Measurements from ENCODE around the gene CHRNG. TPM values are rescaled to one million over a fixed set of nuclear protein-coding genes. Genes with fewer than 3 reads are reported as not detected.

CHRNG gene
- total and polyA plus RNA-seq, 2 experiments from 2014 or later, result not detected

DNA sequence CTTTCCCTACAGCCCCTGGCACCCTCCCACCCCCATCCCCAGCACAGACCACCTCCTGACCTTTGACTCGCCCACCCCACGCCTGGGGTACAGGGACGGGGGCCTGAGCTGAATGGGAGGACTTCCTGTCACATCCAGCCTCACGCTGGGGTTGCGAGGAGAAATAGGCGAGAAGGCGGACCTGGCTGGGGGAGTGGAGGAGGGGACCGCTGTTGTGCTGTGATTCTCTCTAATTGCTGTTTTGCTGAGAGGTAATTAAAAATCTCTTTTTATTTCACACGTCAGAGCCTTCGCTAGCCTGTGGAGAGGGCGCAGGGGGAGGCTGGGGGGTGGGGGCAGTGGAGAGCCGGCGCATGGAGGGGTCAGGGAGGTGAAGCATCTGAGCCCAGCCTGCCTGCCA lies 42.1 kb upstream of the CHRNG start:
- Histone ChIP-seq H3K27ac (ENCODE audit: low read depth) (no peak overlapping the region), H3K4me2 (no peak overlapping the region), H3K4me3 (no peak overlapping the region), H4K20me1 (replicated peaks; ENCODE audit: insufficient read depth) (no peaks in the 10 kb centered on the region), H3K27me3 (ENCODE audit: insufficient read depth) (peaks cover 6% of the 10 kb centered on the region; the same call in 1 of the 2 replicates), H3F3A (replicated peaks; ENCODE audit: low read depth) (no peaks in the 10 kb centered on the region), H3K9me2 (ENCODE audit: insufficient read depth) (no peaks in the 10 kb centered on the region), H3K4me1 (ENCODE audit: insufficient read depth) (peaks cover 10% of the 10 kb centered on the region; the same call in 1 of the 2 replicates), H3K36me3 (ENCODE audit: insufficient read depth) (no peaks in the 10 kb centered on the region), H3K79me2 (replicated peaks; ENCODE audit: insufficient read depth) (no peaks in the 10 kb centered on the region), H2AFZ (no peak overlapping the region)
- Mint-ChIP-seq H3K4me1 (peaks cover 18% of the 10 kb centered on the region), H3K27ac (no peak overlapping the region), H3K4me3 (no peak overlapping the region), H3K36me3 (ENCODE audit: low read depth) (no peaks in the 10 kb centered on the region), H3K27me3 (ENCODE audit: insufficient read depth, low read depth, poor library complexity) (peaks cover 19% of the 10 kb centered on the region), H3K9me3 (no peaks in the 10 kb centered on the region)
- no peak for ATAC-seq
- TF ChIP-seq EZH2 (IDR thresholded peaks at IDR 0.05; ENCODE audit: low read depth, unreplicated experiment) (no peak), CREB1 (CRISPR knock-in tag; IDR thresholded peaks at IDR 0.05; ENCODE audit: low read depth) (no peak), EZH2phosphoT487 (IDR thresholded peaks at IDR 0.05; ENCODE audit: unreplicated experiment) (no peak), NANOG (IDR thresholded peaks at IDR 0.05; ENCODE audit: borderline replicate concordance) (no peak), JUNB (IDR thresholded peaks at IDR 0.05; ENCODE audit: unreplicated experiment) (no peak), ZNF331 (CRISPR knock-in tag; IDR thresholded peaks at IDR 0.05; ENCODE audit: low read depth) (no peak), POLR2AphosphoS5 (IDR thresholded peaks at IDR 0.05; ENCODE audit: low read depth) (no peak), STAT1 (IDR thresholded peaks at IDR 0.05; ENCODE audit: unreplicated experiment) (no peak), ZNF114 (CRISPR knock-in tag; IDR thresholded peaks at IDR 0.05) (no peak)
- TF ChIP-seq, protein P1, sequence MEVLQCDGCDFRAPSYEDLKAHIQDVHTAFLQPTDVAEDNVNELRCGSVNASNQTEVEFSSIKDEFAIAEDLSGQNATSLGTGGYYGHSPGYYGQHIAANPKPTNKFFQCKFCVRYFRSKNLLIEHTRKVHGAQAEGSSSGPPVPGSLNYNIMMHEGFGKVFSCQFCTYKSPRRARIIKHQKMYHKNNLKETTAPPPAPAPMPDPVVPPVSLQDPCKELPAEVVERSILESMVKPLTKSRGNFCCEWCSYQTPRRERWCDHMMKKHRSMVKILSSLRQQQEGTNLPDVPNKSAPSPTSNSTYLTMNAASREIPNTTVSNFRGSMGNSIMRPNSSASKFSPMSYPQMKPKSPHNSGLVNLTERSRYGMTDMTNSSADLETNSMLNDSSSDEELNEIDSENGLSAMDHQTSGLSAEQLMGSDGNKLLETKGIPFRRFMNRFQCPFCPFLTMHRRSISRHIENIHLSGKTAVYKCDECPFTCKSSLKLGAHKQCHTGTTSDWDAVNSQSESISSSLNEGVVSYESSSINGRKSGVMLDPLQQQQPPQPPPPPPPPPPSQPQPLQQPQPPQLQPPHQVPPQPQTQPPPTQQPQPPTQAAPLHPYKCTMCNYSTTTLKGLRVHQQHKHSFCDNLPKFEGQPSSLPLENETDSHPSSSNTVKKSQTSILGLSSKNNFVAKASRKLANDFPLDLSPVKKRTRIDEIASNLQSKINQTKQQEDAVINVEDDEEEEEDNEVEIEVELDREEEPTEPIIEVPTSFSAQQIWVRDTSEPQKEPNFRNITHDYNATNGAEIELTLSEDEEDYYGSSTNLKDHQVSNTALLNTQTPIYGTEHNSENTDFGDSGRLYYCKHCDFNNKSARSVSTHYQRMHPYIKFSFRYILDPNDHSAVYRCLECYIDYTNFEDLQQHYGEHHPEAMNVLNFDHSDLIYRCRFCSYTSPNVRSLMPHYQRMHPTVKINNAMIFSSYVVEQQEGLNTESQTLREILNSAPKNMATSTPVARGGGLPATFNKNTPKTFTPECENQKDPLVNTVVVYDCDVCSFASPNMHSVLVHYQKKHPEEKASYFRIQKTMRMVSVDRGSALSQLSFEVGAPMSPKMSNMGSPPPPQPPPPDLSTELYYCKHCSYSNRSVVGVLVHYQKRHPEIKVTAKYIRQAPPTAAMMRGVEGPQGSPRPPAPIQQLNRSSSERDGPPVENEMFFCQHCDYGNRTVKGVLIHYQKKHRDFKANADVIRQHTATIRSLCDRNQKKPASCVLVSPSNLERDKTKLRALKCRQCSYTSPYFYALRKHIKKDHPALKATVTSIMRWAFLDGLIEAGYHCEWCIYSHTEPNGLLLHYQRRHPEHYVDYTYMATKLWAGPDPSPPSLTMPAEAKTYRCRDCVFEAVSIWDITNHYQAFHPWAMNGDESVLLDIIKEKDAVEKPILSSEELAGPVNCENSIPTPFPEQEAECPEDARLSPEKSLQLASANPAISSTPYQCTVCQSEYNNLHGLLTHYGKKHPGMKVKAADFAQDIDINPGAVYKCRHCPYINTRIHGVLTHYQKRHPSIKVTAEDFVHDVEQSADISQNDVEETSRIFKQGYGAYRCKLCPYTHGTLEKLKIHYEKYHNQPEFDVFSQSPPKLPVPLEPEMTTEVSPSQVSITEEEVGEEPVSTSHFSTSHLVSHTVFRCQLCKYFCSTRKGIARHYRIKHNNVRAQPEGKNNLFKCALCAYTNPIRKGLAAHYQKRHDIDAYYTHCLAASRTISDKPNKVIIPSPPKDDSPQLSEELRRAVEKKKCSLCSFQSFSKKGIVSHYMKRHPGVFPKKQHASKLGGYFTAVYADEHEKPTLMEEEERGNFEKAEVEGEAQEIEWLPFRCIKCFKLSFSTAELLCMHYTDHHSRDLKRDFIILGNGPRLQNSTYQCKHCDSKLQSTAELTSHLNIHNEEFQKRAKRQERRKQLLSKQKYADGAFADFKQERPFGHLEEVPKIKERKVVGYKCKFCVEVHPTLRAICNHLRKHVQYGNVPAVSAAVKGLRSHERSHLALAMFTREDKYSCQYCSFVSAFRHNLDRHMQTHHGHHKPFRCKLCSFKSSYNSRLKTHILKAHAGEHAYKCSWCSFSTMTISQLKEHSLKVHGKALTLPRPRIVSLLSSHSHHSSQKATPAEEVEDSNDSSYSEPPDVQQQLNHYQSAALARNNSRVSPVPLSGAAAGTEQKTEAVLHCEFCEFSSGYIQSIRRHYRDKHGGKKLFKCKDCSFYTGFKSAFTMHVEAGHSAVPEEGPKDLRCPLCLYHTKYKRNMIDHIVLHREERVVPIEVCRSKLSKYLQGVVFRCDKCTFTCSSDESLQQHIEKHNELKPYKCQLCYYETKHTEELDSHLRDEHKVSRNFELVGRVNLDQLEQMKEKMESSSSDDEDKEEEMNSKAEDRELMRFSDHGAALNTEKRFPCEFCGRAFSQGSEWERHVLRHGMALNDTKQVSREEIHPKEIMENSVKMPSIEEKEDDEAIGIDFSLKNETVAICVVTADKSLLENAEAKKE (CRISPR knock-in tag; IDR thresholded peaks at IDR 0.05), result no peak
- TF ChIP-seq, protein P2, sequence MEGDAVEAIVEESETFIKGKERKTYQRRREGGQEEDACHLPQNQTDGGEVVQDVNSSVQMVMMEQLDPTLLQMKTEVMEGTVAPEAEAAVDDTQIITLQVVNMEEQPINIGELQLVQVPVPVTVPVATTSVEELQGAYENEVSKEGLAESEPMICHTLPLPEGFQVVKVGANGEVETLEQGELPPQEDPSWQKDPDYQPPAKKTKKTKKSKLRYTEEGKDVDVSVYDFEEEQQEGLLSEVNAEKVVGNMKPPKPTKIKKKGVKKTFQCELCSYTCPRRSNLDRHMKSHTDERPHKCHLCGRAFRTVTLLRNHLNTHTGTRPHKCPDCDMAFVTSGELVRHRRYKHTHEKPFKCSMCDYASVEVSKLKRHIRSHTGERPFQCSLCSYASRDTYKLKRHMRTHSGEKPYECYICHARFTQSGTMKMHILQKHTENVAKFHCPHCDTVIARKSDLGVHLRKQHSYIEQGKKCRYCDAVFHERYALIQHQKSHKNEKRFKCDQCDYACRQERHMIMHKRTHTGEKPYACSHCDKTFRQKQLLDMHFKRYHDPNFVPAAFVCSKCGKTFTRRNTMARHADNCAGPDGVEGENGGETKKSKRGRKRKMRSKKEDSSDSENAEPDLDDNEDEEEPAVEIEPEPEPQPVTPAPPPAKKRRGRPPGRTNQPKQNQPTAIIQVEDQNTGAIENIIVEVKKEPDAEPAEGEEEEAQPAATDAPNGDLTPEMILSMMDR (conservative IDR thresholded peaks at IDR 0.05; ENCODE audit: low read depth in 2 of 2), result no peak
- TF ChIP-seq, protein P3, sequence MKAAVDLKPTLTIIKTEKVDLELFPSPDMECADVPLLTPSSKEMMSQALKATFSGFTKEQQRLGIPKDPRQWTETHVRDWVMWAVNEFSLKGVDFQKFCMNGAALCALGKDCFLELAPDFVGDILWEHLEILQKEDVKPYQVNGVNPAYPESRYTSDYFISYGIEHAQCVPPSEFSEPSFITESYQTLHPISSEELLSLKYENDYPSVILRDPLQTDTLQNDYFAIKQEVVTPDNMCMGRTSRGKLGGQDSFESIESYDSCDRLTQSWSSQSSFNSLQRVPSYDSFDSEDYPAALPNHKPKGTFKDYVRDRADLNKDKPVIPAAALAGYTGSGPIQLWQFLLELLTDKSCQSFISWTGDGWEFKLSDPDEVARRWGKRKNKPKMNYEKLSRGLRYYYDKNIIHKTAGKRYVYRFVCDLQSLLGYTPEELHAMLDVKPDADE (IDR thresholded peaks at IDR 0.05), result no peak
- TF ChIP-seq, protein P4, sequence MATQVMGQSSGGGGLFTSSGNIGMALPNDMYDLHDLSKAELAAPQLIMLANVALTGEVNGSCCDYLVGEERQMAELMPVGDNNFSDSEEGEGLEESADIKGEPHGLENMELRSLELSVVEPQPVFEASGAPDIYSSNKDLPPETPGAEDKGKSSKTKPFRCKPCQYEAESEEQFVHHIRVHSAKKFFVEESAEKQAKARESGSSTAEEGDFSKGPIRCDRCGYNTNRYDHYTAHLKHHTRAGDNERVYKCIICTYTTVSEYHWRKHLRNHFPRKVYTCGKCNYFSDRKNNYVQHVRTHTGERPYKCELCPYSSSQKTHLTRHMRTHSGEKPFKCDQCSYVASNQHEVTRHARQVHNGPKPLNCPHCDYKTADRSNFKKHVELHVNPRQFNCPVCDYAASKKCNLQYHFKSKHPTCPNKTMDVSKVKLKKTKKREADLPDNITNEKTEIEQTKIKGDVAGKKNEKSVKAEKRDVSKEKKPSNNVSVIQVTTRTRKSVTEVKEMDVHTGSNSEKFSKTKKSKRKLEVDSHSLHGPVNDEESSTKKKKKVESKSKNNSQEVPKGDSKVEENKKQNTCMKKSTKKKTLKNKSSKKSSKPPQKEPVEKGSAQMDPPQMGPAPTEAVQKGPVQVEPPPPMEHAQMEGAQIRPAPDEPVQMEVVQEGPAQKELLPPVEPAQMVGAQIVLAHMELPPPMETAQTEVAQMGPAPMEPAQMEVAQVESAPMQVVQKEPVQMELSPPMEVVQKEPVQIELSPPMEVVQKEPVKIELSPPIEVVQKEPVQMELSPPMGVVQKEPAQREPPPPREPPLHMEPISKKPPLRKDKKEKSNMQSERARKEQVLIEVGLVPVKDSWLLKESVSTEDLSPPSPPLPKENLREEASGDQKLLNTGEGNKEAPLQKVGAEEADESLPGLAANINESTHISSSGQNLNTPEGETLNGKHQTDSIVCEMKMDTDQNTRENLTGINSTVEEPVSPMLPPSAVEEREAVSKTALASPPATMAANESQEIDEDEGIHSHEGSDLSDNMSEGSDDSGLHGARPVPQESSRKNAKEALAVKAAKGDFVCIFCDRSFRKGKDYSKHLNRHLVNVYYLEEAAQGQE (IDR thresholded peaks at IDR 0.05; ENCODE audit: unreplicated experiment), result no peak
- DNase-seq (ENCODE audit: low spot score), result no peak
